Peyer's patch (tissue), 4 donors: ENCODE data around the gene TMEM209.

ENCODE experiments used
- POLR2A ChIP-seq, 2 donors: fragments of 450-650 bp; IDR thresholded peaks; one replicate each; pipeline ENCODE4 v1.5.1; 2017; ENCODE audit warnings: antibody characterized with exemption in 2 of 2, mild to moderate bottlenecking in 2 of 2, moderate library complexity in 2 of 2
- TF ChIP-seq, protein P1 (sequence below), 6 experiments: fragments of 450-650 bp in 4 of 6; fragments of 200-600 bp in 2 of 6; sonication (generic) in 1 of 6; IDR thresholded peaks; one replicate each; pipeline ENCODE4 v1.5.1; 2017 to 2019; ENCODE audit warnings: antibody characterized with exemption in 6 of 6, mild to moderate bottlenecking in 3 of 6, moderate library complexity in 1 of 6

DNA sequence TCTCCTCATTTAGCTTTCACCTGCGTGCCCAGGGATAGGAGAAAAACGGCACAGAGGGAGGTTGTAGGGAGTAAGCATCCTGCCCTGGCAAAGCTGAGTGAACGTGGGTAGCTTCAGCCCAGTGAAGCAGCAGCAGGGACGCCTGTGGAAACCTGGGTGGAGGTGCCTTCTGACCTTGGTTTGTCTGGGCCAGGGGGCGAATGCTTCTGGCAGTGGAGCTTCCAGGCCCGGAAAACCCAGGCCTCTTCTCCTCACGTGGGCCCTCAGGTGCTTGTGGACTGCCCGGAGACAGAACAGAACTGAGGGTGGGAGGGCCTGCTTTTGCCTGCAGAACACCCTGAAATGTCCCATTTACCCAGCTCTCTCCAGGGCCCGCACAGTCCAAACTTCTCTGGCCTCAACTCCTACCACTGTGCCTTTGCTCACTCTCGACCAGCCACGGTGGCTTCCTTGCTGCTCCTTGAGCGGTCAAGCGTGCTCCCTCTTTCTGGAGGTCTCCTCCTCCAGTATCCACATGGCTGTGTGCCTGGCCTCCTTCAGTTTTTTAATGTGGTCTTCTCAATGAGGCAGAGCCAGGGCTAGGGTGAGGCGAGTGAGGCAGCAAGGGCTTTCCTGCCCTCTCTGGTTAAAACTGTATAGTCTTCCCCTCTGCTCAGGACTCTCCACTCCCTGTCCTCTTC lies 62.4 kb downstream of the TMEM209 start:
- no peak for TF ChIP-seq POLR2A (IDR thresholded peaks at IDR 0.05)
- TF ChIP-seq, protein P1, sequence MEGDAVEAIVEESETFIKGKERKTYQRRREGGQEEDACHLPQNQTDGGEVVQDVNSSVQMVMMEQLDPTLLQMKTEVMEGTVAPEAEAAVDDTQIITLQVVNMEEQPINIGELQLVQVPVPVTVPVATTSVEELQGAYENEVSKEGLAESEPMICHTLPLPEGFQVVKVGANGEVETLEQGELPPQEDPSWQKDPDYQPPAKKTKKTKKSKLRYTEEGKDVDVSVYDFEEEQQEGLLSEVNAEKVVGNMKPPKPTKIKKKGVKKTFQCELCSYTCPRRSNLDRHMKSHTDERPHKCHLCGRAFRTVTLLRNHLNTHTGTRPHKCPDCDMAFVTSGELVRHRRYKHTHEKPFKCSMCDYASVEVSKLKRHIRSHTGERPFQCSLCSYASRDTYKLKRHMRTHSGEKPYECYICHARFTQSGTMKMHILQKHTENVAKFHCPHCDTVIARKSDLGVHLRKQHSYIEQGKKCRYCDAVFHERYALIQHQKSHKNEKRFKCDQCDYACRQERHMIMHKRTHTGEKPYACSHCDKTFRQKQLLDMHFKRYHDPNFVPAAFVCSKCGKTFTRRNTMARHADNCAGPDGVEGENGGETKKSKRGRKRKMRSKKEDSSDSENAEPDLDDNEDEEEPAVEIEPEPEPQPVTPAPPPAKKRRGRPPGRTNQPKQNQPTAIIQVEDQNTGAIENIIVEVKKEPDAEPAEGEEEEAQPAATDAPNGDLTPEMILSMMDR (IDR thresholded peaks at IDR 0.05): no peak
